ENCODE data around the gene CLASP1. TPM values are rescaled to one million over a fixed set of nuclear protein-coding genes. Genes with fewer than 3 reads are reported as not detected.
A peak's percentile ranks its signal among the peaks of the same experiment; 100 is the strongest.

CLASP1 gene
- total and polyA plus RNA-seq, 11 donors: 16.0 to 84.5 (median 60.2) TPM

- TF ChIP-seq, protein P1, sequence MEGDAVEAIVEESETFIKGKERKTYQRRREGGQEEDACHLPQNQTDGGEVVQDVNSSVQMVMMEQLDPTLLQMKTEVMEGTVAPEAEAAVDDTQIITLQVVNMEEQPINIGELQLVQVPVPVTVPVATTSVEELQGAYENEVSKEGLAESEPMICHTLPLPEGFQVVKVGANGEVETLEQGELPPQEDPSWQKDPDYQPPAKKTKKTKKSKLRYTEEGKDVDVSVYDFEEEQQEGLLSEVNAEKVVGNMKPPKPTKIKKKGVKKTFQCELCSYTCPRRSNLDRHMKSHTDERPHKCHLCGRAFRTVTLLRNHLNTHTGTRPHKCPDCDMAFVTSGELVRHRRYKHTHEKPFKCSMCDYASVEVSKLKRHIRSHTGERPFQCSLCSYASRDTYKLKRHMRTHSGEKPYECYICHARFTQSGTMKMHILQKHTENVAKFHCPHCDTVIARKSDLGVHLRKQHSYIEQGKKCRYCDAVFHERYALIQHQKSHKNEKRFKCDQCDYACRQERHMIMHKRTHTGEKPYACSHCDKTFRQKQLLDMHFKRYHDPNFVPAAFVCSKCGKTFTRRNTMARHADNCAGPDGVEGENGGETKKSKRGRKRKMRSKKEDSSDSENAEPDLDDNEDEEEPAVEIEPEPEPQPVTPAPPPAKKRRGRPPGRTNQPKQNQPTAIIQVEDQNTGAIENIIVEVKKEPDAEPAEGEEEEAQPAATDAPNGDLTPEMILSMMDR (IDR thresholded peaks at IDR 0.05): no peak
- TF ChIP-seq POLR2A (IDR thresholded peaks at IDR 0.05): no peak
- H3K36me3 ChIP-seq: no peaks in the 10 kb centered on the region
- no peaks in the 10 kb centered on the region for H3K27me3 ChIP-seq
- peaks cover 0 to 29% (median 2%) of the 10 kb centered on the region in 12 donors for H3K9me3 ChIP-seq
- peaks cover 0 to 18% (median 0%) of the 10 kb centered on the region in 12 donors for H3K4me1 ChIP-seq
- DNase-seq (no peak), ATAC-seq (no peak)
- intact Hi-C loops (cut with DNase I): no loop called here
- H3K27ac ChIP-seq: no peak overlapping the region
- H3K4me3 ChIP-seq: no peak overlapping the region
Observed at GRCh38 chr2:121670181-121670580, 20.9 kb upstream of the CLASP1 start.

DNA sequence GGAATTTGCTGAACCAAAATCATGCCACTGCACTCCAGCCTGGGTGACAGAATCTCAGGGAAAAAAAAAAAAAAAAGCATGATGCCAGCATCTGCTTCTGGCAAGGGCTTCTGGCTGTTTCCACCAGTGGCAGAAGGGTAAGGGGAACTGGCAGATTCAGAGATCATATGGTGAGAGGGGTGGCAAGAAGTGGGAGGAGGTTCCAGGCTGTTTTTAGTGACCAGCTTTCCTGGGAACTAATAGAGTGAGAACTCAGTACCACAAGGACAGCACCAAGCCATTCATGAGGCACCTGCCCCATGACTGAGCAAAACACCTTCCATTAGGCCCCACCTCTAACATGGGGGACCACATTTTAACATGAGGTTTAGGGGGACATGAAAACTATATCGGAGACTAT, 18.4 kb upstream of the CLASP1 start:
- peak overlapping the region in 4 of 12 donors; percentile 7 to 34 (median 12) for H3K27ac ChIP-seq
- peak in 2 of 4 donors; percentile 30 to 39 for ATAC-seq
- peaks cover 0 to 16% (median 2%) of the 10 kb centered on the region in 12 donors for H3K9me3 ChIP-seq
- WGBS, 4 donors: 96 to 100% (median 98%) methylated on average over 1 of the region's 1 CpG
- no peaks in the 10 kb centered on the region for H3K36me3 ChIP-seq
- intact Hi-C loops (cut with DNase I): no loop called here
- H3K4me3 ChIP-seq: no peak overlapping the region
- DNase-seq: no peak
- H3K4me1 ChIP-seq: peaks cover 0 to 40% (median 7%) of the 10 kb centered on the region in 12 donors
- no peaks in the 10 kb centered on the region for H3K27me3 ChIP-seq
- no peak for TF ChIP-seq POLR2A (IDR thresholded peaks at IDR 0.05)
- TF ChIP-seq, protein P1 (IDR thresholded peaks at IDR 0.05): no peak

- intact Hi-C loops (cut with DNase I): no loop called here
- Histone ChIP-seq H3K27me3 (no peaks in the 10 kb centered on the region), H3K27ac (peak overlapping the region in 7 of 12 donors; percentile 2 to 71 (median 56)), H3K9me3 (no peaks in the 10 kb centered on the region), H3K4me1 (peaks cover 0 to 44% (median 7%) of the 10 kb centered on the region in 12 donors), H3K4me3 (no peak overlapping the region), H3K36me3 (peaks cover 0 to 6% (median 0%) of the 10 kb centered on the region in 9 donors)
- WGBS, 4 donors: 86 to 100% (median 97%) methylated on average over 1 of the region's 1 CpG
- no peak for TF ChIP-seq POLR2A (IDR thresholded peaks at IDR 0.05)
- TF ChIP-seq, protein P1 (IDR thresholded peaks at IDR 0.05): no peak
- ATAC-seq (no peak), DNase-seq (no peak)
Observed at GRCh38 chr2:121666042-121666441, 16.8 kb upstream of the CLASP1 start.

DNA sequence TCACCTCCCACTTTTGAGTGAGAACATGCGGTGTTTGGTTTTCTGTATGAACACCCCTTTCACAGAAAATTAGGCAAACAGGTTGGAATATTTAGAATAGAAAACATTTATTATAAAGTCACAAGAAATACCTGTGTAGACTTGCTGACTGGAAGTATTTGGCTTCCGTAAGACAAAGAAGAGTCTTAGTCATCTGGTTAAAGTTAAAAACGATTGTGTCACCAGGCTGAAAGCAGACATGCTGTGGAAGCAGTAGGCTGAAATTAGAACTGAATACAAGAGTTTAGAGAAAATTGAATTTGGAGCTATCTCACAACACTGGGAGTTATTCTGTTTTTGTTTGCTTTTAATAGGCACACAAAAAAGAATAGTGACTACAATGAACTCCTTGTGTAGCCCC, 16.2 kb upstream of the CLASP1 start:
- Histone ChIP-seq H3K36me3 (peaks cover 0 to 6% (median 0%) of the 10 kb centered on the region in 9 donors), H3K4me3 (no peak overlapping the region), H3K4me1 (peaks cover 0 to 44% (median 7%) of the 10 kb centered on the region in 12 donors), H3K9me3 (no peaks in the 10 kb centered on the region), H3K27ac (peak overlapping the region in 8 of 12 donors; percentile 2 to 71 (median 54)), H3K27me3 (no peaks in the 10 kb centered on the region)
- no peak for TF ChIP-seq POLR2A (IDR thresholded peaks at IDR 0.05)
- TF ChIP-seq, protein P1 (IDR thresholded peaks at IDR 0.05): no peak
- WGBS, 4 donors: 49 to 63% (median 62%) methylated on average over 3 of the region's 3 CpGs
- DNase-seq (no peak), ATAC-seq (peak in 2 of 4 donors; percentile 63 to 76)
- intact Hi-C loops (cut with DNase I): no loop called here

All from heart left ventricle (tissue), 16 donors.